ENCODE data around the gene IGF1.
A peak's percentile ranks its signal among the peaks of the same experiment; 100 is the strongest.

The IGF1 gene

GRCh38 chr12:102513272-102513671 lies 32.9 kb upstream of the IGF1 start:
- Histone ChIP-seq H3F3A (ENCODE audit: insufficient read depth, low read length) (no peaks in the 10 kb centered on the region), H3K9ac (ENCODE audit: low read length) (no peak overlapping the region), H3K27ac (ENCODE audit: low read length) (no peak overlapping the region), H3K9me2 (replicated peaks; ENCODE audit: insufficient read depth, low read length) (no peaks in the 10 kb centered on the region), H3K4me3 (ENCODE audit: low read length) (no peak overlapping the region), H3K9me3 (replicated peaks; ENCODE audit: insufficient read depth, low read length) (no peaks in the 10 kb centered on the region), H3K4me2 (ENCODE audit: low read depth, low read length) (no peak overlapping the region), H3K27me3 (replicated peaks; ENCODE audit: insufficient read depth, low read length) (no peaks in the 10 kb centered on the region), H2AFZ (ENCODE audit: low read length) (no peak overlapping the region), H3K4me1 (ENCODE audit: low read length) (peaks cover 10% of the 10 kb centered on the region; the same call in 1 of the 2 replicates), H4K20me1 (ENCODE audit: insufficient read depth, low read length) (no peaks in the 10 kb centered on the region), H3K79me2 (ENCODE audit: low read length) (no peaks in the 10 kb centered on the region), H3K36me3 (replicated peaks; ENCODE audit: insufficient read depth, low read length) (no peaks in the 10 kb centered on the region)
- TF ChIP-seq CTCF (IDR thresholded peaks at IDR 0.05; ENCODE audit: low read length), result no peak
- TF ChIP-seq EZH2 (optimal IDR thresholded peaks at IDR 0.05; ENCODE audit: low read depth, low read length), result no peak
- TF ChIP-seq EZH2phosphoT487 (IDR thresholded peaks at IDR 0.05; ENCODE audit: low read length), result no peak
- DNase-seq, result peak; percentile 7

GRCh38 chr12:102512523-102512922 lies 32.2 kb upstream of the IGF1 start:
- no peaks in the 10 kb centered on the region for H3K27me3 ChIP-seq (replicated peaks; ENCODE audit: insufficient read depth, low read length)
- no peaks in the 10 kb centered on the region for H4K20me1 ChIP-seq (ENCODE audit: insufficient read depth, low read length)
- no peaks in the 10 kb centered on the region for H3K36me3 ChIP-seq (replicated peaks; ENCODE audit: insufficient read depth, low read length)
- H3F3A ChIP-seq (ENCODE audit: insufficient read depth, low read length), result no peaks in the 10 kb centered on the region
- TF ChIP-seq CTCF (IDR thresholded peaks at IDR 0.05; ENCODE audit: low read length) (no peak), EZH2phosphoT487 (IDR thresholded peaks at IDR 0.05; ENCODE audit: low read length) (no peak), EZH2 (optimal IDR thresholded peaks at IDR 0.05; ENCODE audit: low read depth, low read length) (no peak)
- H3K79me2 ChIP-seq (ENCODE audit: low read length), result no peaks in the 10 kb centered on the region
- H3K4me3 ChIP-seq (ENCODE audit: low read length), result no peak overlapping the region
- no peaks in the 10 kb centered on the region for H3K9me2 ChIP-seq (replicated peaks; ENCODE audit: insufficient read depth, low read length)
- H2AFZ ChIP-seq (ENCODE audit: low read length), result no peak overlapping the region
- H3K9me3 ChIP-seq (replicated peaks; ENCODE audit: insufficient read depth, low read length), result no peaks in the 10 kb centered on the region
- H3K4me2 ChIP-seq (ENCODE audit: low read depth, low read length), result no peak overlapping the region
- DNase-seq, result no peak
- no peak overlapping the region for H3K9ac ChIP-seq (ENCODE audit: low read length)
- no peak overlapping the region for H3K27ac ChIP-seq (ENCODE audit: low read length)
- H3K4me1 ChIP-seq (ENCODE audit: low read length), result peaks cover 10% of the 10 kb centered on the region; the same call in 1 of the 2 replicates

- no peaks in the 10 kb centered on the region for H3K9me2 ChIP-seq (replicated peaks; ENCODE audit: insufficient read depth, low read length)
- no peaks in the 10 kb centered on the region for H3K36me3 ChIP-seq (replicated peaks; ENCODE audit: insufficient read depth, low read length)
- H2AFZ ChIP-seq (ENCODE audit: low read length), result no peak overlapping the region
- no peak overlapping the region for H3K27ac ChIP-seq (ENCODE audit: low read length)
- H3K9ac ChIP-seq (ENCODE audit: low read length), result no peak overlapping the region
- no peaks in the 10 kb centered on the region for H3K9me3 ChIP-seq (replicated peaks; ENCODE audit: insufficient read depth, low read length)
- DNase-seq, result no peak
- H3F3A ChIP-seq (ENCODE audit: insufficient read depth, low read length), result no peaks in the 10 kb centered on the region
- no peaks in the 10 kb centered on the region for H4K20me1 ChIP-seq (ENCODE audit: insufficient read depth, low read length)
- no peaks in the 10 kb centered on the region for H3K27me3 ChIP-seq (replicated peaks; ENCODE audit: insufficient read depth, low read length)
- H3K4me1 ChIP-seq (ENCODE audit: low read length), result peaks cover 10% of the 10 kb centered on the region; the same call in 1 of the 2 replicates
- H3K4me2 ChIP-seq (ENCODE audit: low read depth, low read length), result no peak overlapping the region
- H3K4me3 ChIP-seq (ENCODE audit: low read length), result no peak overlapping the region
- no peaks in the 10 kb centered on the region for H3K79me2 ChIP-seq (ENCODE audit: low read length)
- TF ChIP-seq CTCF (IDR thresholded peaks at IDR 0.05; ENCODE audit: low read length) (no peak), EZH2 (optimal IDR thresholded peaks at IDR 0.05; ENCODE audit: low read depth, low read length) (no peak), EZH2phosphoT487 (IDR thresholded peaks at IDR 0.05; ENCODE audit: low read length) (no peak)
These were observed 31.2 kb upstream of the IGF1 start for GRCh38 chr12:102511575-102511974.

Data from MM.1S (cell line).